ENCODE data around the gene TTC7B.

Gene TTC7B

GRCh38 chr14:90750191-90750590, 66.0 kb downstream of the TTC7B start:
- FAIRE-seq, result no peak
- DNase-seq (ENCODE audit: extremely low spot score, insufficient read length, low read depth), result no peak

- no peak for DNase-seq (ENCODE audit: extremely low spot score, insufficient read length, low read depth)
- no peak for FAIRE-seq
Observed at GRCh38 chr14:90747909-90748308, 68.3 kb downstream of the TTC7B start.

DNA sequence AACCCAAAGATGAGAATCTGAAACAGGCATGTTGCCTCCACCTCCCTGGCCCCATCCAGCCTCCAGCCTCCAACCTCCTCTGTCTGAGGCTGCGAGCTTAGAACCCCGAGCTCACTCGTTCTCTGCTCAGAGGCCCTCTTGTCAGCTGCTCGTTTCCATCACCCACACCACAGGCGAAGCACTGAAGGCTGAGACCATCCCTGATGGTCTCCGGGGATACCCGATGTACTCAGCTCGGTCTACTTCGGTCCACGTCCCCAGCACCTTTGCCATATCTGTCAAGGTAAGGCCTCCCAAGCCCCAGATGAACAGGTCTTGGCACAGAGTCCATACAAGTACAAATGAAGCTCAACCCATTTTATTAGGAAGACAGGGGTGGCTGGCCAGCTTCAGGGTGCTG, 72.4 kb downstream of the TTC7B start:
- DNase-seq (ENCODE audit: extremely low spot score, insufficient read length, low read depth) (no peak), FAIRE-seq (no peak)

DNA sequence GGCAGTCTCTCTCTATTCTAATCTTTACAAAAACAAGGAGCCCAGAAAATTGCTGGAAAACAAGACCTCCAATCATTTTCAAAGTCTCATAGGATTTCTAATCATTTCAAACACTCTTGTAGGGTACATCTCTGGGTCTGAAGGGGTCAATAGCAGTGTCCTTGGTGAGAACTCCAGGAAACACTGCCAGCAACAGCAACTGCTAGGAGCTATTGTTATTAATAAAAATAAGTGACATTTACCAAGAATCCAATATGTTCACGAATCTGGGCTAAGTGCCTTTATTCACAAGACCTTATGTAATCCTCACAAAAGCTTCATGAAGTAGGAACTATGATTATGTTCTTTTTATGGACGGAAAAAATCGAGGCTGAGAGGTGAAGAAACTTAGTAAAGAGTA, 72.8 kb downstream of the TTC7B start:
- no peak for FAIRE-seq
- no peak for DNase-seq (ENCODE audit: extremely low spot score, insufficient read length, low read depth)

DNA sequence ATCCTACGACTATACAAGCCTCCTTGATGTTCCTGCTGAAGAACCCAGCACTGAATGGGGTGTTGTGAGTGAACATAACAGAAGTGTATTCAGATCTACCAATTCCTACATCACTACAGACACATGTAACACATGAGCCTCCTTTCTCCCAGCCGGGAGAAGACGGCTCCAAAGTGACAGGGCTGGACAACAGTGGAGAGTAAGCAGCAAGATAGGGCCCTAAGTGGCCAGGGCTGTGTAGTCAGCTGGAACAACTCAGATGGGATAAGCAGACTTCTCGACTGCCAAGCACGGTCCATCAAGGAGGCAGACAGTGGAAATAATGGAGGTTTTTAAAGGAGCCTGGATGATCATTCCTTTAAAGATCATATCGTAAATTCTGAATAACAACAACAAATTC, 73.5 kb downstream of the TTC7B start:
- DNase-seq (ENCODE audit: extremely low spot score, insufficient read length, low read depth) (no peak), FAIRE-seq (no peak)

DNA sequence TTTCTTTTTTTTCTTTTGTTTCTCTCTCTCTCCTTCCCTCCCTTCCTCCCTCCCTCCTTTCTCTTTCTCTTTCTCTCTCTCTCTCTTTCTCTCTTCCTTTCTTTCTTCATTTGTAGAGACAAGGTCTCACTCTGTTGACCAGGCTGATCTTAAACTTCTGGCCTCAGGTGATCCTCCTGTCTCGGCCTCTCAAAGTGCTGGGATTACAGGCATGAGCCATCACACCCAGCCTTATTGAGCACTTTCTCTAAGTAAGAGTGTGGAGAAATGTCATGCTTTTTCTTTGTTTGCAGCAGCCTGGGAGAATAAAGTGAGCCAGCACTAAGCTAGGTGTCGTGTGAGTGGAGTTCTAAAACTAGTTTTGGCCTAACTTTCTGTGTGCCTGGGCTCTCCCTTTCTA, 74.0 kb downstream of the TTC7B start:
- no peak for FAIRE-seq

GRCh38 chr14:90741682-90741946, 74.6 kb downstream of the TTC7B start:
- no peak for DNase-seq (ENCODE audit: extremely low spot score, insufficient read length, low read depth)
- no peak for FAIRE-seq

More for the DNA sequence above, 74.0 kb downstream of the TTC7B start:
- no peak for DNase-seq (ENCODE audit: extremely low spot score, insufficient read length, low read depth)

- FAIRE-seq (no peak), DNase-seq (ENCODE audit: extremely low spot score, insufficient read length, low read depth) (no peak)
Observed at GRCh38 chr14:90740946-90741681, 75.1 kb downstream of the TTC7B start.

DNA sequence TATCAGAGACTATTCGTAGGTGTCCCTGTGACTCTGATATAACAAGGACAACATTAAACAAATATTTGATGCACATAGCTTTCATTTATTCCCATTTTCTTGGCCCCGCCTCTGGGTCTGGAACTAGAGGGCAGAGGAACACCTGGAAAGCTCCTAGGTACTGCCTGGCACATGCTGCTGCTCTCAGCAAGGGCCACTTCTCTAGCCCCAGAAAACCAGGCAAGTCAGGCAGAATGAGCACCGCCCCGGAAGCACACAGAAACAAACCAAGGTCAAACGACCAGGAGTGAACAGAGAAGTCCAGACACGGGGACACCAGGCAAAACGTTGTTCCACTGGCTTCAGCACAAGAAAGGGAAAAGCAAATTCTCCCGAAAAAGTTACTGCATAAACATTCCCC, 76.1 kb downstream of the TTC7B start:
- FAIRE-seq (no peak), DNase-seq (ENCODE audit: extremely low spot score, insufficient read length, low read depth) (no peak)

DNA sequence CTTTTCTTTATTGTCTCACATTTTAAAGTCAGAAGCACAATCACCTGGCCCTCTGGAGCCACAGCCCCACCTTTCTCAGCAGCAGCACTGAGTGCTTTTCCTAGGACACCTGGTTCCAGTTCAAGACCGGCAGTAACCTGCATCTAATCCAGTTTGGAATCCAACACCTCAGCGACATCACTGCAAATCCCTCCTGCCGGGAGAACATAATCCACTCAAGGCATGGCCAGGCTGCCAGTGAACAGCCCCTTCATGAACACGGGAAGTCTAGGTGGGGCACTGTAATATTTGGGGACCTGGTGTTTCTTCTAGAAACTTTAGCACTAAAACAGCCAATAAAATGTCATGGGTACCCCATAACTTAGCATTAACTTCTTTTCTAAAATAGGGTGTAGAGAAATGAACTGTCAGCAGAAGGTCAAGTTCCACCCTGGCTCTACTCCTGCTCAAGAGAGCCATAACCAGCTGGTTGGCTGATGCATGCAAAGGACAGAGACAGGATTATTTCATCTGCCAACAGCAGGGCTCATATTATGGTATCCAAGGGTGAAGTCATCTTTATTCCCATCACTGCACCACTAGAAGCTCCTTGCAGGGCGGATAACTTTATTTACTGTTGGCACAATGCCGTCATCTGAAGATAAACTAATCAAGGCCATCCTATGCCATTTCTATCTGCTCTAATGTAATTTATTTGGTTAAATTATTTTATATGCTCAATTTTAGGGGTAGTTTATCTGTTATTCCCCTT, 76.7 kb downstream of the TTC7B start:
- DNase-seq (ENCODE audit: extremely low spot score, insufficient read length, low read depth) (no peak), FAIRE-seq (no peak)

DNA sequence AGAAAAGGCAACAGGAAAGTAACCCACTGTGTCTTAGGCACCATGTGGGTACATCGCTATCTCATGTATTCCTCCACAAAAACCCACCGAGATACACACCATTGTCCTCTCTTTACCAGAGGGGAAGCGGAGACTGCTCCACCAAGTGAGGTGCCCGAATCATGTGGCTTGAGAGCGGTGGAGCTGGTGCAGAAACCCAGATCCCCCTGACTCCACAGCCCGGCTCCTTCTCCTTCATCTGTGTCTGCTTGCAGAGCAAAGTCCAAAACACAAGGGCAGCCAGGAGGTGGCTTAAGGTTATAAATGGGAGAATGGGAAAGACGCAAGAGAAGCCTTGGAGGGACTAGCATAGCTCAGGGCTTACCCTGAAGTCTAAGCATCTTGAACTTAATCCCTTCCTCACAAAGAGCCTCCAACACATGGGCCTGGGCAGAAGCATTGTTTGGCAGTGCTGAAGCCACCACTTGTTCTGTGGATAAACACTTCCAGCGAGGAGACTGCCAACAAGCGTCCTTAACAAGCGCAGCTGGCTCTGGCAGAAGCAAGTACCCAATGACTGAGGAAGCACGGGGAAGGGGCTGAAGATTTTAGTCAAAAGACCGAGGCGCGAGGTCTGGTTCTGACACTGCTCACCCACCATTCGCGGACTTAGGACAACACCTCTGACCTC, 83.0 kb downstream of the TTC7B start:
- DNase-seq (ENCODE audit: extremely low spot score, insufficient read length, low read depth) (no peak), FAIRE-seq (no peak)

DNA sequence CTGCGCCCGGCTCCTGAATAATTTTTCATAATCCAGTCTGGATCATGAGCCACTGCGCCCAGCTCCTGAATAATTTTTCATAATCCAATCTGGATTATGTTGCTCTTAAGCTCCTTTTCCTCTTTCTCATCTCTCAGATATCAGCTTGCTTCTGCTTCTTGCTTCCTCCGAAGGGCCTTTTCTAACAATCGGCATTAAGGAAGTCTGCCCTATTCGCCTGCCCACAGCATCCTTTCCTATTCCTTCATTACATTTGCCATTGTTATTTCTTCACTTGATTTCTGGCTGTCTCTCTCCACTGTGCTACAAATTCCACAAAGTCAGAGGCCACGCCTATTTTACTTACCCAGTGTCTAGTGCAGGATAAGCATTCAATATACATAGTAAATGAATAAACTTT, 83.5 kb downstream of the TTC7B start:
- no peak for FAIRE-seq
- no peak for DNase-seq (ENCODE audit: extremely low spot score, insufficient read length, low read depth)

- FAIRE-seq, result no peak
- no peak for DNase-seq (ENCODE audit: extremely low spot score, insufficient read length, low read depth)
Observed at GRCh38 chr14:90732139-90732538, 84.1 kb downstream of the TTC7B start.

GRCh38 chr14:90731487-90731886, 84.7 kb downstream of the TTC7B start:
- DNase-seq (ENCODE audit: extremely low spot score, insufficient read length, low read depth), result no peak
- FAIRE-seq, result no peak

GRCh38 chr14:90730206-90730766, 85.9 kb downstream of the TTC7B start:
- FAIRE-seq, result no peak
- DNase-seq (ENCODE audit: extremely low spot score, insufficient read length, low read depth), result no peak

- FAIRE-seq (no peak), DNase-seq (ENCODE audit: extremely low spot score, insufficient read length, low read depth) (no peak)
Observed at GRCh38 chr14:90728951-90729350, 87.3 kb downstream of the TTC7B start.

DNA sequence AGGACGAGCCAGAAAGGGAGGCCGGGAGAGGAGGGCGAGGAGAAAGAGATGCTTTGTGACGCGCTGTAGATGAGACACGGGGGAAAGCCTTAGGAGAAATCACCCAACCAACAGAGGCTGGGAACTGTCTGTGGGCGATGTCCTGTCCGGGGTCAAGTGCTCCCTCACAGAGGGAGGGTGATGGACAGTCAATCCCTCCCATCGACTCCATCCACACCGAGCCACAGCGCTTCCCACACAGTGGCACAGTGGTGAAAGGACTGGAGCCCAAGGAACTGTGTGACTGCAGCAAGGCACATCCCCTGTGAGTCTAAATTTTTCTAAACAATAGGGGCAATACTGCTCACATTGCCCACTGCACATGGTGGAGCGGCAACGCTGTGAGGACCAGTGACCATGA, 89.1 kb downstream of the TTC7B start:
- FAIRE-seq (no peak), DNase-seq (ENCODE audit: extremely low spot score, insufficient read length, low read depth) (no peak)

GRCh38 chr14:90726656-90727055, 89.6 kb downstream of the TTC7B start:
- no peak for DNase-seq (ENCODE audit: extremely low spot score, insufficient read length, low read depth)
- no peak for FAIRE-seq

DNA sequence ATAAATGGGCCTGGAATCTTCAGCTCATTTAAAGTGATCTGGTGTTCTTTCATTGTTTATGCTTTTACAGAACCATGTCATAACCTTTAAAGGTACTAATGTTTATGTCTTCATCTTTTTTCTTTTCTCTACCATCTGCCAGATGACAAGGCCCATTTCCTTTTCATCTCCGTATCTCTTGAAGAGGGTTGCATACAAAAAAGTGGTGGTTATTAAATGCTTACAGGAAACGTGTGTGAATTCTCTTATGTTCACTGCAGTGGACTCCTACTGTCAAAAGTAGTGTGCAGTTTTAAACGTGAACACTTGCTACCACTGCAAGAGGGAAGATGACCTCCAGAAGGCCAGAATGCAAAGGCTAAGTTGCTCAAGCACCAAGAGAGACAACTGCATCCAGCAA, 91.4 kb downstream of the TTC7B start:
- FAIRE-seq (no peak), DNase-seq (ENCODE audit: extremely low spot score, insufficient read length, low read depth) (no peak)

- no peak for DNase-seq (ENCODE audit: extremely low spot score, insufficient read length, low read depth)
- FAIRE-seq, result no peak
Observed at GRCh38 chr14:90722590-90722989, 93.6 kb downstream of the TTC7B start.

DNA sequence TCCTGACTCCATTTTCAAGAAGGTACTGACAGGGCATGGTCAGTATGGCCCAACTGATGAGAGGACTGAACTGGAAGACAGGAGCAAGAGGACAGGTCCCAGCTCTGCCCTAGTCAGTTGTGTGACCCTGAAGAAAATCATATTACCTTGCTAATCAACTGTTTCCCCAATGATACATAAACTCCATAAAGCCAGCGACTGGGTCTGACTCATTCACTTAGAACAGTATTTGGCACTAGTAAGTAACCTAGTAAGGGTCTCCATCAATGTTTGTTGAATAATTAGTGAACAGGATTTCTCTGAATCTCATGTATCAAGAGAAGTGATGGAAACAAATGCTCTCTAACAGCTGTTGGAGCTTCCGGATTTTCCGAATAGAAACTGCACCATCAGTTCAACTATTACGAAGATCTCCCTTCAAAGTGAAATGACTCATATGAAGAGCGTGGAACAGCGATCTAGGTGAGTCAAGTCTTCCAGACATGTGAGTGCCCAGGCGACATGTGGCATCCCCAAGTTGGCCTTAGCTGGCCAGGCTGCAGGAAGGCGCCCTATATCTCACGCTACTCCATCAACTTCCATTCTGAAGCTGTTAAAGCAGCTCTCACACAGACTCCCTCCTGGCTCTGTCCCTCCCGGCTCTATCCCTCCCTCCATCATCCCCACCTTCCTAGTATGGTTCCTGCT, 94.5 kb downstream of the TTC7B start:
- no peak for FAIRE-seq
- no peak for DNase-seq (ENCODE audit: extremely low spot score, insufficient read length, low read depth)

Measured in GM18507 (cell line).